Thyroid gland (tissue), 4 donors: ENCODE results near the gene ZSCAN23.

Experiments
- POLR2A ChIP-seq, 2 donors: fragments of 450-650 bp; IDR thresholded peaks; one replicate each; pipeline ENCODE4 v1.6.1; 2017; ENCODE audit warnings: antibody characterized with exemption in 2 of 2, mild to moderate bottlenecking in 2 of 2, moderate library complexity in 1 of 2
- TF ChIP-seq, protein P1 (sequence below), 6 experiments: fragments of 200-600 bp in 3 of 6; fragments of 450-650 bp in 3 of 6; sonication (generic) in 3 of 6; IDR thresholded peaks; one replicate each; pipeline ENCODE4 v1.5.1; 2016 to 2019; ENCODE audit warnings: antibody characterized with exemption in 6 of 6, mild to moderate bottlenecking in 2 of 6, inconsistent platforms in 1 of 6, moderate library complexity in 1 of 6

DNA sequence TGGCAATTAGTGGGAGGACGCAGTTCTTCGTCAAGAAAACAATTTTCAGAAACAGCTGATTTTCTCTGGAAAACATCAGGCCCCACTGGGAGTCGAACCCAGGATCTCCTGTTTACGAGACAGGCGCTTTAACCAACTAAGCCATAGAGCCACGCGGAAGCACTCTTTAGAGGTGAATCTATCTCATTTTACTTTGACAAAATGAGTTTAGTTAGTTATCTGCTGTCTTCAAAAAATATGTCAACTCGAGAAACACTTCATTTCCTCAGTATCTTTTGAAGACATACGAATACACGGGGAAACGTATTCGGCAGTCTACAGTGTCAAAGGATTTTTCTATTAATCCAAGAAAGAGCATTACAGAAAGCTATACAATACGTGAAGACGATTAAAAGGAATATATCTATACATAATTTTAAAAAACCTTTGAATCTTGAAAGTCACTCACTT is 45.6 kb upstream of the ZSCAN23 start:
- TF ChIP-seq, protein P1, sequence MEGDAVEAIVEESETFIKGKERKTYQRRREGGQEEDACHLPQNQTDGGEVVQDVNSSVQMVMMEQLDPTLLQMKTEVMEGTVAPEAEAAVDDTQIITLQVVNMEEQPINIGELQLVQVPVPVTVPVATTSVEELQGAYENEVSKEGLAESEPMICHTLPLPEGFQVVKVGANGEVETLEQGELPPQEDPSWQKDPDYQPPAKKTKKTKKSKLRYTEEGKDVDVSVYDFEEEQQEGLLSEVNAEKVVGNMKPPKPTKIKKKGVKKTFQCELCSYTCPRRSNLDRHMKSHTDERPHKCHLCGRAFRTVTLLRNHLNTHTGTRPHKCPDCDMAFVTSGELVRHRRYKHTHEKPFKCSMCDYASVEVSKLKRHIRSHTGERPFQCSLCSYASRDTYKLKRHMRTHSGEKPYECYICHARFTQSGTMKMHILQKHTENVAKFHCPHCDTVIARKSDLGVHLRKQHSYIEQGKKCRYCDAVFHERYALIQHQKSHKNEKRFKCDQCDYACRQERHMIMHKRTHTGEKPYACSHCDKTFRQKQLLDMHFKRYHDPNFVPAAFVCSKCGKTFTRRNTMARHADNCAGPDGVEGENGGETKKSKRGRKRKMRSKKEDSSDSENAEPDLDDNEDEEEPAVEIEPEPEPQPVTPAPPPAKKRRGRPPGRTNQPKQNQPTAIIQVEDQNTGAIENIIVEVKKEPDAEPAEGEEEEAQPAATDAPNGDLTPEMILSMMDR (IDR thresholded peaks at IDR 0.05) = no peak
- no peak for TF ChIP-seq POLR2A (IDR thresholded peaks at IDR 0.05)
